ENCODE measurements around the gene POMGNT1.

Gene POMGNT1

DNA sequence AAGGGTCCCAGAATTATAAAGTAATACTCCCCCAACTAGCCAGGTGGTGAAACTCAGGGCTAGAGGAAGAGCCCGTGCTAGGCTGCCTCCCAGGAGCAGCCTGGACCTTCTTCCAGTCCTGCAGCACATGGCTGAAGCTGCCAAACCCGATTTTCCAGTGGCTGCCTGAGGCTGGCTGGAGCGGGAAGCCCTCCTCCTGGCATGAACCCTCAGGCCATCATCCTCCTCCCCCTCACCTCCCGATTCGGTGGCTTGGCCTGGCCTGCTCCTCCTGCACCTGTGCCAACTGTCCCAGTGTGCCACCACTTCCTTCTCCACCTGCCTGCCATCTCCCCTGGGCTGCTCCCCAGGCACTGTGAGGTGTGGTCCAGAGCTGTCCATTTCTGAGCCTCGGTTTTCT, 26.4 kb downstream of the POMGNT1 start:
- intact Hi-C loops (cut with DNase I), result loop anchor here (5.0 kb wide), 1 partner anchor 35 kb away; no protein-coding TSS in a partner anchor
- DNase-seq, result no peak

DNA sequence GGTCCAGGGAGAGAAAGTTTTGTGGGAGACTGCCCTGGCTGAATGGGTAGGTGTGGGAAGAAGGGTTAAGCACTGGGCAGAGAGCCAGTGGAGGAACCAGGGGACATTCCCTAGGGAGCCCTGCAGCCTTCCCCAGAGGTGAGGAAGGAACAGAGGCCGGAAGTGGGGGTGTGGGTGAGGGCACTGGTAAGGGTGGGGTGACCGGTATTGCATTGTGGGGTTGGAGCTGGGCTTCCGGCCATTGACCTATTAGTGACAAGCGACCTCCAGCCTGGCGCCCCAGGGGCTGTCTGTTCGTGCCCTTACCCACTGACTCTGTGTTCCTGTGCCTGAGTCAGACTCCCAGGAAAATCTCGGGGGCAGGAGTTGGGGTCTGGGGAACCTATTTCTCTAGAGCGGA, 26.9 kb downstream of the POMGNT1 start:
- intact Hi-C loops (cut with DNase I), result loop anchor here (5.0 kb wide), 1 partner anchor 34 kb away; no protein-coding TSS in a partner anchor
- DNase-seq, result no peak

DNA sequence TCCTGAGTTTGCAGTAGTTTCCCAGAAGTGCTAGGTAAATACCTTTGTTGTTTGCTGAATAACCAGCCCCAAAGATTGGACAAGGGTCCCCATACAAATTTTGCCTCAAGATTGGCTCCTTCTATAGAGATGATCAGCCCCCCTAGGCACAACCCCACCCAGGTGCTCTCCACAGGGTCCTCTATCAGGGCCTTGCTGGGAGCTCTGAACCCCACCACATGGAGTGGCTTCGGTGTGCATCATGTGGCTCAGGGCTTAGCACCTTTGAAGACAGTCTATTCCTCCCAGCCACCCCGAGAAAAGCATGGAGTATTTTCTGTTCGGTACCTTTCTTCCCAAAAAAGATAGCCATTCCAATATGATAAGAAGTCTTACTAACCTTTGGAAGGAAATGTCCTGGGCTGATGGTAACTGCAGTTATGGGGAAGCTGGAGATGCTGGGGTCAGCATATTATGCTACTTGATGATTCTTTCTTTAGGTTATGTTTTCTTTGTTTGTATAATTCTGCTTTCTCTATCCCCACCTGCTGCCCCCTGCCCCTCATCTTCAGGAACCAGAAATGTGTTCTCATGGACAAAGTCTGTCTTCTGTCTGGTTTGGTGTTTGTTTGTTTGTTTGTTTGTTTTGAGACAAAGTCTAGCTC, 28.3 kb downstream of the POMGNT1 start:
- no peak for DNase-seq
- intact Hi-C loops (cut with DNase I), result loop anchor here (5.0 kb wide), 1 partner anchor 33 kb away; no protein-coding TSS in a partner anchor

DNA sequence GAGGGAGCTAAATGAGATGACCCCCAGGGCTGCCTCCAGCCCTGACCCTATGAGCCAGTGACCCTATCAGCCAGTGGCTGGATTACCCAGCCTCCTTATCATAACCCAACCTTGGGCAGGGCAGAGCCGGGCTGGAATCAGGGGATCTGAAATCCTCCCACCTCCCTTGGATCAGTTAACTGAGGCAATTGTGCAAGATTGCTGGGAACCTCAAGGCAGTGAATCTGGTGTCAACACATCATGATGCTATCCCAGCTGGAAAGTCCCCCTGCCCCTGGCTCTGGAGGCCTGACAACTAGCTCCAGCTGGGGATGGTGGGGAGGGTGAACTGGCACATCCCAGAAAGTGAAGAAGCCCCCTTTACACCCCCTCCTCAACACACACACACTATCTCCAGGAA, 29.8 kb downstream of the POMGNT1 start:
- no peak for DNase-seq
- intact Hi-C loops (cut with DNase I), result no loop called here

DNA sequence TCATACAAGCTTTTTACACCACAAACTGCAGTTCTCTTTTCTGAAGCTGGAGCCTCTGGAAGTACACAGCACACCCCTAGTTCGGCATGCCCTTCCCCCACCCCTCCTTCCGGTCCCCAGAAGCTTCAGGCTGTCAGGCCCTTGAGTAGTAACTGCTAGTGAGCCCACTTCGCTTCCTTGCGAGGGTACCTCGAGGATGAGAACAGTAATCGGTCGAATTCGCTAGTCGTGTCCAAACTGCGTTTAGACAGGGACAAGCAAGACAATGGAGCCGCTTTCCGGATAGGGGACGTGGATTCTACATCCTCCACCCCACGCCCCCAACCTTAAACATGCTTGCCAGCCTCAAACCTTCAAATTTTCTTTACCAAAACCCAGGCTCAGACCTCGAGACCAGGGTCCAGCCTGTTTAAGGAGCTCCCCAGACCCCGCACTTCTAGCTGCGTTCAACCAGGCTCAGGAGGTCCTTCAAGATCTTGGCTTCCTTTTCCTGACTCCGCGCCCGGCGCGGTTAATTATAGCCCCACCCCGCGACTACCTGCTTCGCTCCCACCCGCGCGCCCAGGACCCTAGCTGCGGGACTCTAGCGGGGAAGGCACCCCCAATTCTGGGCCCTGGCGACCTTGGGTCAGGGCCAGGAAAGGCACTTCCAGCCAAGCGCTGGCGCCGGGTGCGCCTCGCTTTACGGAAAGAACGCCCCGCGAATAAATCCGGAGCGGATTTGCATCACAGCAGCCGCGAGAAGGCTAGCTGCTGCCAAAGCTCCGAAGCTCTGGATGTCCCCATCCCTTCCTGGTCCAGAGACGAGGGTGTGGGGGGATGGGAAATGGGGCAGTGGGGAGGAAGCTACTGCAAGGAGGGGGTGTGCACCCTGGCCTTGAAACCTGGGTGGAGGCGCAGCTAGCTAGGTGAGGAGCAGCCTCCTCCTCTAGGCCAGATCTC, 31.4 kb downstream of the POMGNT1 start:
- peak in 25 of 42 donors; percentile 18 to 55 (median 35) for DNase-seq
- intact Hi-C loops (cut with DNase I), result no loop called here

DNA sequence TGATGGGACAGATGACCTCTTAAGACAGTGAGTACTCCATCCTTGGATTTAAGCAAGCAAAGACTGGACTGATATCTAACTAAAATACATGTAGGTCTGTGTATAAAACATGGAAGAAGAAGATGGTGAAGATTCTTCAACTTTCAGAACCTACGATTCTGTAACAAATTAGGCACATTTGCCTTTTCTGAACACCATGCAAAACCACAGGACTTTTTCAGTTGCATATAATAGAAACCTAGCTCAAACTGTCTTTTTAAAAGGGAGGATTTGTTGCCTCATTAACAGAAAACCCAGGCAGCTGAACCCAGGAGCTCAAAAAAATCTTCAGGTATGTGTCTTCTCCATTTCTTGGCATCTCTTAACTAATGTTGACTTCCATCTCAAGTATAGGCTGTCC, 38.0 kb downstream of the POMGNT1 start:
- intact Hi-C loops (cut with DNase I), result no loop called here

DNA sequence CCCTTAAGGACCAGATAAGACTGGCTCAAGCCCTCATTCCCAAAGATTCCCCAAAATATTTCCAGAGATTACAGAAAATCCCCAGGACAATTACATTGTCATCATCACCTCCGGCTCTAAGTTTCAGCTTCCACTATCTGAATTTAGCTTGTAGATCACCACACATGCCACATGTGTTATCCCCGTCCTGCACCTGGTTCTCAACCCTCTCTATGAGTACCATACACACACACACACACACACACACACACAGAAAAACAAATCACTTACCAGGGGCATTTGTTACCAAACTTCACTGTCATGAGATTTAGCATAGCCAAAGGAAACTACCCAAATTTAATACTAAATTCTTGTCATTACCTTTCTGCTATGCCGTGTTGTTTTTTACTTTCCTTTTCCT, 38.7 kb downstream of the POMGNT1 start:
- intact Hi-C loops (cut with DNase I), result no loop called here
- DNase-seq, result no peak

More for the DNA sequence above, 38.0 kb downstream of the POMGNT1 start:
- no peak for DNase-seq

DNA sequence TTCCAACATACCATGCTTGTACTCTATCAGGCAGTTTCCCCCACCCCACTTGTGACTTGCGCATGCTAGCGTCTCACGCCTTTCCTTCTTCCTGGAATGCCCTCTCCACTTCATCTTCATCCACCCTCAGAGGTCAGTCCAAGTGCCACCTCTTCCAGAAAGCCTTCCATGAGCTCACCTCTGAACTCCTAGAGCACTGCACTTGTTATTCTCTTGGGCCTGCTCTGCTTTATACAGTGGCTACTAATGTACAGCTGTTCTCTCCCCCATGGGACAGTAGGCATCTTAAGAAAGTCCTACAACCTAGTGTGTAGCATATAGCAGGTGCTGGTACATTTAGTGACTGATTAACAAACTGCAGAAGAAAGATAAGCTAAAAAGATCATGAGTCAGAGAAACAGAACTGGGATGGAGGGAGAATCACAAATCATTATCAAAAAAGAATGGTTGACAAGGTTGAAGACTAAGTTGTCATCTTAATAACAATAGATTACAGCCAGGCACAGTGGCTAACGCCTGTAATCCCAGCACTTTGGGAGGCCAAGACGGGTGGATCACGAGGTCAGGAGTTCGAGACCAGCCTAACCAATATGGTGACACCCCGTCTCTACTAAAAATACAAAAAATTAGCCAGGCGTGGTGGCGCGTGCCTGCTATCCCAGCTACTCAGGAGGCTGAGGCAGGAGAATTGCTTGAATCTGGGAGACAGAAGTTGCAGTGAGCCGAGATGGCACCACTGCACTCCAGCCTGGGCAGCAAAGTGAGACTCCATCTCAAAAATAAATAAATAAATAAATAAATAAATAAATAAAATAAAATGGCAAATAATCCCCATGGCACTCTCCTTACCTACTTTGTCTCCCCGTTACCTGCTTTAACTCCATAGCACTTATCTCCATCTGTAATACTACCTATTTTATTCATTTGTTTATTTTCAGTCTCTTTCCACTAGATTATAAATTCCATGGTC, 39.6 kb downstream of the POMGNT1 start:
- intact Hi-C loops (cut with DNase I), result no loop called here
- no peak for DNase-seq

DNA sequence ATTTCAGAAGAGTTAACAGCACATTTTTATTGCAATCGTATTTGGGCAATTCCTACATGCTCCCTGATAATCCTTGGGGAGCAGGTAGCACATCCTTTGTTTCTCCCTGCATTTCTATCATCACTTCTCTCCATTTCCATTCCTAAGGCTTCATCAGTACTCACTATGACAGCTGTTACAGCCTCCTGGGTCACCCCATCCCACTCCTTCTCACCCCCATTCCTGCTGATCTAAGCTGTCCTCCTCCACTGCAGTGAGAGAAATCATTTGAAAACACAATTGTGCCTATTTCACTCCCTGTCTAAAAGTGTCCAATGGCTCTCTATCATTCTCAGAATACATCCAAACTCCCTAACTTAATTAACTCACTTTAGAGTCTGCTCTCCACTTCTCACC, 40.3 kb downstream of the POMGNT1 start:
- DNase-seq, result peak in 12 of 42 donors; percentile 22 to 68 (median 34)
- intact Hi-C loops (cut with DNase I), result no loop called here

DNA sequence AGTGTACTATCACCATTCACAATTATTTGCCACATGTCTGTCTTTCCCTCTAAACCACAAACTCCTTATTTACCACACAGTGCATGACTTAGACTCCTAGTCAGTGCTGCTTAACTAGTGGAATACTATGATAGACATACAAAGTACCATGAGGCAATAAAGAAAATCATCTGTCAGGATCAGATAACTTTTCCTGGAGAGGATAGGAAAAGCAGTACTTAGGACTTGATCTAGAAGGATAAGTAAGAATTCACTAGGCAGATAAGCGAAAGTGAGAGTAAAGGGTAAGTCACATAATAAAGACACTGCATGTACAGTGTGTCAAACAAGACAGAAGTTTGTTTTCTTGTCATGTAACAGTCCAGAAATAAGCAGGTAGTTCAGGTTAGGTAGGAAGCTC, 44.5 kb downstream of the POMGNT1 start:
- intact Hi-C loops (cut with DNase I), result no loop called here
- DNase-seq, result no peak

DNA sequence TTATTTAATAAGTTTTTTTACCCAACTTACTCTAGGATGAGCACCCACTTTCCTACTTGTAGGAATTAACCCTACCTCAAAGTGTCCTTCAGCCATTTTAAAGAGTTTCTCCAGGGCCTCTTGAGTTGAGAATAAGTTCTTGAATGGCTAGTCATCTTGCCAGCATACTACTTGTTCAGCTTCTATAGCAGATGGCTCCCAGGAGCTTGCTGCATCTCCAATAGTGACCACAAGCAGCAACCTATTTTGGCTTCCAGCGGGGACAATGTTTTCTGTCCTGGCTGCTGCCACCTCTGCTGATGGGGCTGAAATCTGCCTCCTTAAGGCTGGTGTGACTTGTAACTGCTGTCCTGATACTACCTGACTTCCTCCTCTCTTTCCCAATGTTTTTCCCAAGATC, 45.0 kb downstream of the POMGNT1 start:
- no peak for DNase-seq
- intact Hi-C loops (cut with DNase I), result no loop called here

DNA sequence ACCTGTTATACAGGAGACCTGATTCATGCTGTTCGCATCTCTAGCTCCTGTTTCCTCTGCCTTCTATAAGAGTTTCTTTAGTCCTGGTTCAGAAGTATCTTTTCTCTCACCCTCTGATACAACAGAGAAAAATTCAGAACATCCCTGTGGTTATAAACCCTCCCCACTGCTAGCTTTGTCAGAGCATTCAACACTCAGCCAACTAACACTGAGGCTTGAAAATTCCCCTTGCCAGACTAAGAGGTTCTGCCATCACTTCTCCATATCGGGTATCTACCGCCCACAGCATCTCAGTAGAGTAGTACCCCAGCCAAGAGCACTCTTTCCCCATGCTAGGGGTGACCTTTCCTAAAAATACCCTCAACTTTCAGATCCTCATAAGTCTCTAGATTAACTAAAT, 46.2 kb downstream of the POMGNT1 start:
- intact Hi-C loops (cut with DNase I), result no loop called here
- no peak for DNase-seq

DNA sequence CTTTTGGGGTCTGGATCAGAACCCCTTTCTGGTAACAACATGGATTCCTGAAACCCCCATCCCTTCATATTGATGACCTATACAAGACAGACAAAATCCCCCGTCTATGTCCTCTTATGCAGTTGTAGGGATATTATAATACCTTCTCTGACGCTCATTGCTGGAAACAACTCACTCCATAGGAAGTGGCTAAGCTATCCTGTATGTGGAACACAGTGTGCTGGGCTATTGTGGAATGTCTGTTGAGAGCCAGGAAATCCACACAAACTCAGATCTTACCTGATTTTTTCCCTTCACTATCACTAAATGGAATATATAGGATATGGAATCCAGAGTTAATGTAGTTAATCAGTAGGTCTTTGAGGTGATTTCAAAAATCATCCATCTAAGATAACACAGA, 48.1 kb downstream of the POMGNT1 start:
- DNase-seq, result no peak

DNA sequence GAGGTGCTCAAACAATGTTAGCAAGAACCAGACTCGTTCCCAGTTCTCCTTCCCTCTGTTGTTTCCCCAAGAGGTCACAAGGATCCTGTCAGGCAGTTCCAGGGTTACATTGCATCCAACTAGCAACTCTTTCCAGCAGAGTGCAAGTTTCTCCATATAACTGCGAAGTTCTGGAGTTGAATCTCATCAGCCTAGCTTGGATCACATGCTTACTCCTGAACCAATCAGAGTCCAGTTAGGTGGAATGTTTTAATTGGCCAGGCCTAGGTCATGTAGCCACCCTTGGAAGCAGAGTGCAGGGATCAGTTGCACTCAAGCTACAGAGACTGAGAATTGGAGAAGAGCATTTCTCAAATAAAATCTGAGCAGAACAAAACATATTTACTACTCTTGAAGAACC, 49.9 kb downstream of the POMGNT1 start:
- DNase-seq, result no peak
- intact Hi-C loops (cut with DNase I), result no loop called here

More for the DNA sequence above, 48.1 kb downstream of the POMGNT1 start:
- intact Hi-C loops (cut with DNase I), result no loop called here

Data from head of caudate nucleus (tissue), 42 donors.